Astrocyte (in vitro differentiated cells and primary cell): Measurements from ENCODE around the gene ATP5PB.

ENCODE experiments used
- CTCF ChIP-seq: IDR thresholded peaks from 2 replicates; pipeline ENCODE4 v1.5.1; 2011; ENCODE audit warnings: low read depth, mild to moderate bottlenecking, inconsistent platforms, low read length, moderate library complexity; ENCODE audit not compliant: insufficient read depth
- EZH2 ChIP-seq: IDR thresholded peaks from 2 replicates; pipeline ENCODE4 v1.6.1; 2012; ENCODE audit warnings: mild to moderate bottlenecking, low read length, inconsistent platforms; ENCODE audit not compliant: insufficient read depth

GRCh38 chr1:111424281-111424680 lies 25.0 kb upstream of the ATP5PB start:
- TF ChIP-seq CTCF (no peak), EZH2 (no peak)
